Measurements from ENCODE around the gene TRAK1.

GRCh38 chr3:42055291-42055690, 35.9 kb upstream of the TRAK1 start:
- TF ChIP-seq, protein P1, sequence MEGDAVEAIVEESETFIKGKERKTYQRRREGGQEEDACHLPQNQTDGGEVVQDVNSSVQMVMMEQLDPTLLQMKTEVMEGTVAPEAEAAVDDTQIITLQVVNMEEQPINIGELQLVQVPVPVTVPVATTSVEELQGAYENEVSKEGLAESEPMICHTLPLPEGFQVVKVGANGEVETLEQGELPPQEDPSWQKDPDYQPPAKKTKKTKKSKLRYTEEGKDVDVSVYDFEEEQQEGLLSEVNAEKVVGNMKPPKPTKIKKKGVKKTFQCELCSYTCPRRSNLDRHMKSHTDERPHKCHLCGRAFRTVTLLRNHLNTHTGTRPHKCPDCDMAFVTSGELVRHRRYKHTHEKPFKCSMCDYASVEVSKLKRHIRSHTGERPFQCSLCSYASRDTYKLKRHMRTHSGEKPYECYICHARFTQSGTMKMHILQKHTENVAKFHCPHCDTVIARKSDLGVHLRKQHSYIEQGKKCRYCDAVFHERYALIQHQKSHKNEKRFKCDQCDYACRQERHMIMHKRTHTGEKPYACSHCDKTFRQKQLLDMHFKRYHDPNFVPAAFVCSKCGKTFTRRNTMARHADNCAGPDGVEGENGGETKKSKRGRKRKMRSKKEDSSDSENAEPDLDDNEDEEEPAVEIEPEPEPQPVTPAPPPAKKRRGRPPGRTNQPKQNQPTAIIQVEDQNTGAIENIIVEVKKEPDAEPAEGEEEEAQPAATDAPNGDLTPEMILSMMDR (IDR thresholded peaks at IDR 0.05), result no peak
- TF ChIP-seq POLR2A (IDR thresholded peaks at IDR 0.05), result no peak
- TF ChIP-seq POLR2AphosphoS5 (IDR thresholded peaks at IDR 0.05; ENCODE audit: insufficient read depth in 1 of 2, low read depth in 1 of 2), result no peak

Data from vagina (tissue), 2 donors.